Left renal pelvis (tissue), 4 donors: ENCODE measurements around the gene URAD. TPM values are rescaled to one million over a fixed set of nuclear protein-coding genes. Genes with fewer than 3 reads are reported as not detected.
"Not testable (repeated sequence)": the region's sequence is repeated elsewhere in the genome, so short reads cannot be mapped to it uniquely, and the experiment has no call there.

Experiments used
- DNase-seq, 4 donors: peaks; one replicate each; pipeline ENCODE4 v3.0.0-alpha.2; 2013; ENCODE audit warnings: low read depth in 4 of 4, low spot score in 3 of 4
- polyA plus RNA-seq, 4 donors: library from polyadenylated mRNA; unstranded; fragments of 120-200 nt; gene quantifications; one replicate each; pipeline ENCODE4 v1.2.1, GENCODE V29; 2013; ENCODE audit not compliant: insufficient read length in 4 of 4

The URAD gene
- polyA plus RNA-seq, 4 donors, result not detected

DNA sequence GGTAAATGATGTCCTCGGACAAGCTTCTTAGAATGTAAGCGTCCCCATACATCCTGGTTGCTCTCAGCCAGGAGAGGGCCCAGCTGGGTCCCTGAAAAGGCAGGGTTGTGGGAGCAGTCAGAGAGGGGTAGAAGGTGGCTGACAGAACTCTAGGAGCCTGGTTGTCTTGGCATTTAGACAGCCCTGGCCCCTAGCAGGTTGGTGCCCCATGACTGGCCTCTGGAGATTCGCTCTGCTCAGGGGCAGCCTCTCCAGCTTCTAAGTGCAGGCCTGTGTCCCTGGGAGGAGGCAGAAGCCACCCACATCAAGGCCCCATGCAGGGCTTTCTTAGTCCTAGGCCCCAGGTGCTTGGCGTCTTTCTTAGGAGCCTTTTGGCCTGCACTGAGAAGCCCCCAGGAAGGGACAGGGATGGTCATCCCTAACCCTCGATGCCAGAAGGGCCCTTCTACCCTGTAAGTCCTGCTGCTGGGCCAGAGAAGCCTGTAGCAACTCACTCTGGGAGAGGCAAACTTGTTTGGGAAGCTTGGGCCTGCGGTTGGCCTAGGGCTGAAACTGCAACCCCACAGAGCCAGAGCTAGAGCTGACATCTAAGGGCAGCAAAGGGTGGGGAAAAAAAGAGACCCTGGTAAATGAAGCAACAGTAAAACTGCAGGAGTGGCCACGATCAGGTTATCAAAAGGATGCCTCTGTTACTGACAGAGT is 16.6 kb downstream of the URAD start:
- DNase-seq, result no peak

DNA sequence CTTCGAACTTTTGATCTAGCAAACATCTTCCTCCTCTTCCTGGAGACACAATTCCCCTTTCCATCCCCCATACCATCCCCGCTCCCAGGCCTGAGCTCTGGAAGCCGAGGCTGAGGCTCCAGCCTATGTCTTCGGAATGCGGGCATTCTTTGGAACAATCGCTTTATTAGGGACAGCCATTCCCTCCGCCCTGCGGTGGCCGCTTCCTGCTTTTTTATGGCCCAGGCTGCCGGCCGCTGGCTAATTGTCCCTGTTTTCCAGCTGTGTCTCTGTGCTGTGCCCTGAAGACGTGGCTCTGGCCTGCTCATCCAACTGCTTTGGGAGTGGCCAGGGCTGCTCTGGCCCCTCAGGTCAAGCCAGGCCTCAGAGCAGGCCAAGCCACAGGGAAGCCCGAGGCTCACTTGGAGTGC is 17.3 kb downstream of the URAD start:
- DNase-seq, result no peak

DNA sequence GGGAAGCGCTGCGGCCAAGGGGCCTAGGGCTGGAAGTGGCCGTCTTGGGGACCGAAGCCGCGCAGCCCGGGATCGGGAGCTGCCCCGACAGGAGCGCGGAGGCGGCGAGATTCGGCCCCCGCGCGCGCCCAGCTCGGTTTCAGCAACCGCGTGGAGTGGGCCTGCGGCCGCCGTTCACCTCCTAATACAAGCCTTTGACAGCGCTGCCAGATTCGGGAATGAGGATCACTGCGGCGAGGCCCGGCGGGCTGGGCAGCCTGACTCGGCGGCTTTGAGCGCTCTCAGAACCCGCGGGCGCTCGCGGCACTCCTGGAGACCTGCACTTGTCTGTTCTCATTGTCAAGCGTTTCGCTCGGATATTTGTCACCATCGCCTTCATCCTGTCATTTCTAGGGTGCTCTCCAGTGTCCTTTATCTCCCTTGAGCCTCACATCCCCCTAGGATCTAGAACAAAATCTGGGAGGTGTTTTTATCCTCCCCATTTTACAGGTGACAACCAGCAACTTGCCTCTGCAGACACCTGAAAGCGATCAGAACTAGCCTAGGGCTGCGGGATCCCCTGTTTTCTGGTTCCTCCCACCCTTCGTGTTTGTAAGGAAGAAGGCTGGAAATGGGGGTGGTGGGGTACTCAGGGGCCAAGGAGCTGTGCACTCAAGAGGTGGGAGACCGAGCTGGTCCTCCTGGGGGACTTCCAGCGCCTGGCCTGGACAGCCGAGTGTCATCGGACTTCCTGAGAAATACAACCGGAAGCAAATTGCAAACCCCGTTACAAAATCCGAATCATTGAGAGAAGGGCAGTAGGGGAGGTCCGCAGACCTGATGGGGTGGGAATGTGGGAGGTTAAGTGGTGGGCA is 17.9 kb downstream of the URAD start:
- no peak for DNase-seq

DNA sequence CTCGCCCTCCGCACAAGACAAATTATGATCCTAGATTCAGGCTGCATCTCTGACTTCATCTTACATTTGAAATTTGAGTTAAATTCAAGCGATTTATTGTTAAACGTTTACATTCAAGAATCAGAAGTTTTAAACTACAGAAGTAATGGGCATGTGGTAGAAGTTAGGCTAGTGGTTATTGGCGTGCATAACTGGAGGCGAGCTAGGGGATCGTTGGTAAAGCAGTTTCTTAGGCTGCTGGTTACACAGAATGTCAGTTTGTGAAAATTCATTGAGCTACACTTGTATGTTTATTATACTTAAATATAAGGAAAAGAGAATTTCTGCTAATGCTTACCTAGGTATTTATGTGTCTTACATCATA is 18.6 kb downstream of the URAD start:
- no peak for DNase-seq

DNA sequence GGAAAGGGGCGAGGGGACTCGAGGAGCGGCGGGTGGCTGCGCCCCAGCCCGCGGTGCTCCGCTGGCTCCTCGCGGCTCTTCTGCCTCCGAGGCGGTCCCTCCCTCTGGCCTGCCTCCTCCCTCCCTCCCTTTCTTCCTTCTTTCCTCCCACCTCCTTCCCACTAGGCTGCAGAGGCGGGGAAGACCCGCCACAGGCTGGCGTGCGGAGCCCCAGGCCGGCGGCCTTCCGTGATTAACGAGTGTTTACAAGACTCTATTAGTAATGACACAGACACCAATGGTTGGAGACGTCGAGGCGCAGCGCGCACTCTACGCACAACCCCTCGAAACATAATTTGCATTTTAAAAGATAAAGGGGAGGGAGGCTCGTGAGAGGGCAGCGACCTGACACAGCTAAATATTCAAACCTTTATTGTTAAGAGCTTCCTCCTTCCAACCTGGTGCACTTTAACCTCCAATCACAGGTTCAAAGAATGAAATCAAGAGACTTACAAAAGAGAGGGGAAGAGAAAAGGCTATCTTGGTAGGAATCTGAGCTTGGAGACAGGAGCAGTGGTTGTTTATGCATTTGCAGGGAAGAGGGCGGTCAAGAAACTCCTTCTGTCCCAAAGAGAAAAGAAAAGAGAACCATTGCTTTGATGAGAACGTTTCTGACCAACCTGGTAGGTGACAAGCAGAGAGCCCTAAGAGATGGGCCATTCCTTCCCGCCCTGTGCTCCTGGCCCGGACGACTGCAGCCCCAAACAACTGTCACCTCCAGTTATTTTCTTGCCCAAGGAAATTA is 19.2 kb downstream of the URAD start, which contains the start of gene CDX2:
Gene CDX2, minus strand, starts transcription at position 234 of the 784 bp plus-strand sequence. CDS start 309 bp downstream, outside the sequence.
- DNase-seq, result no peak

DNA sequence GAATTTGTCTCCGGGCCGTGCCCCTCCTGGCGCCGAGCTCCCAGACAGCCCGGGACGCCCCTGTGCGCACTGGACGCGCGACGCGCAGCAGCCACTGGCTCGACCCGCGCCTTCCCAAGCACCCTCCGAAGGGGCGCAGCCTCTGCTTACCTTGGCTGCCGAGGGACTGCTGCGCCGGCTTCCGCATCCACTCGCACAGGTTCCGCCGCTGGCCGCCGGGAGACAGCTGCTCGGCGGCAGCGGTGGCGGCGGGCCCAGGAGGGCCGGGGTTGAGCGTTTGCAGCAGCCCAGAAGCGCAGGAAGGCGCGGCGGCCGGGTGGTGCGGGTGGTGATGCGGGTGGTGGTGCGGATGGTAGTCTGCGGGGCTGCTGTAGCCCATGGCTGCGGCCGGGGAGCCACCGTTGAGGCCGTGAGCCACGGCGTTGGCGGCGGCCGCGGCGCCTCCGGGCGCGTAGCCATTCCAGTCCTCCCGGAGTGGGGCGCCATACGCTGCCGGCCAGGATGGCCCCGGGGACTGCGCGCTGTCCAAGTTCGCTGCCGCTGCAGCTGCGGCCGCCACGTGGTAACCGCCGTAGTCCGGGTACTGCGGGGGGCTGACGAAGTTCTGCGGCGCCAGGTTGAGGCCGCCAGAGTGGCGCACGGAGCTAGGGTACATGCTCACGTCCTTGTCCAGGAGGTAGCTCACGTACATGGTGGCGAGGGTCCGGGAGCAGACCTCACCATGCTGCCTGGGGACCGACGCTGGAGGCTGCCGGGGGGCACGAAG is 20.0 kb downstream of the URAD start:
- DNase-seq, result no peak

DNA sequence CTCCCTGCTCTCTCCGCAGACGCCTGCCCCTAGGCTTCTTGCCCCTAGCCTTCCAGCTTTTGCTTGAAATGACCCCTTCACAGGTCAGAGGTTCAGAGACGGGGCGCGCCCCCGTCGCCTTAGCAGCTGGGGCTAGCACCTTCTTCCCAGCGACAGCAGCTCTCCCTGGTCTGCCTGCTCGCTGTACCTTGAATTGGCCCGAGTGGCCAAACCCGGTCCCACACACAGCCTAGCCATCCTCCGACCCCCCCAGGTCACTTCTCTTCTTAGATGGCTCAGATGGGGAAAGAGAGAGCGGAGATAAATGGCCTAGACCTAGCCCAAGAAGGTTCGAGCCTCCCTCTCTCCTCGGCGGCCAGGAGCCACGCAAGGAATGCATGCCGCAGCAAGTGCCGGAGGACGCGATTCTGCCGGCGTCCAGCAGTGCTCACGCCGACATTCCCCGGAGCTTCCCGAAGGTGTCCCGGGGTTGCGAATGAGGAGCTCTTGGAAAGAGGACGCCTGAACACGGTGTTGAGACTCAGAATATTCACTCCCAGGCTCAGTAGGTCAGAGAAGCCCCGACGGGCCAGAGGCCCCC is 20.7 kb downstream of the URAD start:
- DNase-seq, result no peak

DNA sequence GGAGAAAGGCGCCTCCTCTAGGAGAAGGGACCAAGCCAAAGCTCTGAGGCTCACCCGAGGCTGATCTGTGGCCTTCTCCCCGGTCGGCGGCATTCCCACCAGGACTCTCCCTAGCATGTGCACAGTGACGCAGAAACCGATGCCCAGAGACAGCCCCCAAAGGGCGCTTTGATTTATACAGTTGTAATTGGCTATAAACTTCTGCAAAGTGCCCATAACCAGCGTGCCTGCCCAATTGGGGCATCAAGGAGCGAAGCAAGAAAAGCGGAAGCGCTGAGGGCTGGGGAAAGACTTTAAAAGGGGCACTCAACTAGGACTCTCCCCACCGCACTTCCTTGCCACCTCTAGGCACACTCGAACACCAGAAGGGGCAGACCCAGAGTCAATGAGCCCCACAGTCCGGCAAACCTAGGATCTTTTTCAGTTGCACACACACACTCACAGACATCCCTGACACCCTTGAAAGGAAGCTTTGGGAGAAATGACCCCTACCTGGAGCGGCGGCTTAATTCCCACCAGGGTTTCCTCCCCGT is 21.2 kb downstream of the URAD start:
- no peak for DNase-seq

DNA sequence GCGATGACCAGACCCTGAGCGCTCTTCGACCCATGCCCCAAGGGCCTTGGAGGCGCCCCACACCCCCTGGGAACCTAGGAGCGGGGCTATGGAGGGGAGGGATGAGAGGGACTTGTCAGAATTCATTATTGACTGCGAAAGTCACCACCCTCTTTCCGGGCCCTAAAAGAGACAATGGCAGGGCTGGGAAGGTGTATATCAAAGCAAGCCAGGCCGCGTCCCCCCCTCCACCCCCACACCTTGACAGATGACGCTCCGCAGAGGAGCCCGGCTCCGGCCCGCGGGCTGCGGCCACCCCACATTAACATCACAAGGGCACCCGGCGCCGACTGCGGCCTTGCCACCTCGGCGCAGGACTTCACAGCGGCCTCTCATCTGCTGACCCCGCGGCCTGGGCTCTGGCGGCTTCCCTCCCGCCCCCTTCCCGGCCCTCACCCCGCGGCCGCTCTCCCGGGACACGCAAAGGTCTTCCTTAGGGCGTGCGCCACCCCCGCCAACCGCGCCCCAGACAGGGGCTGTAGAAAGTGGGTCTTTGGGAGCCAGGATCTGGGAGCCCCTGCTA is 21.8 kb downstream of the URAD start:
- DNase-seq, result no peak

DNA sequence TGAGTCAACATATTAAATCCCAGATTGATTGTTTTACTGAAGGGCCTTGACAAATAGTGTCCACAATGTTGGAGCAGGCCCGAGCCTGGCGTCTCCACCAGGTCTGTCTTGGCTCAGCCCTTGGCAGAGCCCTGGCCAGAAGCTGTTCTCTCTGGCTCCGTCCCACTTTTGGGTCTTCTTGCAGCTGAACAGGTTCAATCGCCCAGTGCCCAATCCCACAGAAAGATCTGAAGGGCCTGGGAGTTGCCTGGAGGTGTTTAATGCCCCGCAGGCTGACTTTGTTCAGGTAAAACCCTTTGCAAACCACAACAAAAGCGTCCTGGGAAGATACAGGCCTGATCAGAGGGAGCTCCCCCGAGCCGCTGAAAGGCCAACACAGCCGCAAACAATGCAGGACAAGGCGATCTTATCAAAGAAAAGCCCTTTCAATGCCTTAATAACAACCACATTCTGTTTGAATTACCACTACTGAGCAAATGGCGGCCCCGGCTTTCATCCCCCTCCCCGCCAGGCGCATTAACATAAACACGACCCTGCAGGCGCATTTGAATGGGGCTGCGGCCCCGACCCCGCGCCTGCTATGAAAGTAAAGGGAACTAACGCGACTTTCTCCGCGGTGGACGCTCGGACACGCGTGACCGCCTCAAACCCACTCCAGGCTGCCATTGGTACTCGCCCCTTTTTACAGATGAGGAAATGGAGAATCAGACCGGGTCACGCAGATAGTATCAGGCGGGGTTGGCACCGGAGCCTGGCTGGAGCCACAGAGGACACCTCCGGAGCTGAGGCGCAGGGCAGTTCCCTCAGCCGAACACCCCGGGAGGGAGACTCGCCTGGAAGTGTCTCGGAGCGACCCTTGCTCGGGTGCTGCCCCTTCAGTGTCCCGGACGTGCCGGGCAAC is 22.5 kb downstream of the URAD start:
- DNase-seq, result no peak

DNA sequence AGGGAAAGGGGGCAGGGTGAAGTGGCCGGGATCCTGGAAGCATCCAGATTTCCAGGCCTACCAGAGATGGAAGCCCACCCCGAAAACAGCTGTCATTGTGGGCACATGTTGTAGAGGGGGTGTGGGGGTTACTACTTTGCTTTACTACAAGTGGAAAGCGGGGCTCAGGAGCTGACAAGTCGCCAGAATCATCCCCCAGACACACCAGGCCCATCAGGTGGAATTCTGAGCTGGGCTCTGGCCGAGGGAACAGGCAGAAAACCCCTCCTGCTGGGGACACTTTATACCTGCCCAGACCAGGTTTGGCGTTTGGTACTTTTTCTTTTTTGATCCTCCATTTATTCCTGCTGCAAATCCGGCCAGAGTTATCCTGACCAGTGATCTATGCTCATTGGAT is 23.2 kb downstream of the URAD start:
- no peak for DNase-seq

DNA sequence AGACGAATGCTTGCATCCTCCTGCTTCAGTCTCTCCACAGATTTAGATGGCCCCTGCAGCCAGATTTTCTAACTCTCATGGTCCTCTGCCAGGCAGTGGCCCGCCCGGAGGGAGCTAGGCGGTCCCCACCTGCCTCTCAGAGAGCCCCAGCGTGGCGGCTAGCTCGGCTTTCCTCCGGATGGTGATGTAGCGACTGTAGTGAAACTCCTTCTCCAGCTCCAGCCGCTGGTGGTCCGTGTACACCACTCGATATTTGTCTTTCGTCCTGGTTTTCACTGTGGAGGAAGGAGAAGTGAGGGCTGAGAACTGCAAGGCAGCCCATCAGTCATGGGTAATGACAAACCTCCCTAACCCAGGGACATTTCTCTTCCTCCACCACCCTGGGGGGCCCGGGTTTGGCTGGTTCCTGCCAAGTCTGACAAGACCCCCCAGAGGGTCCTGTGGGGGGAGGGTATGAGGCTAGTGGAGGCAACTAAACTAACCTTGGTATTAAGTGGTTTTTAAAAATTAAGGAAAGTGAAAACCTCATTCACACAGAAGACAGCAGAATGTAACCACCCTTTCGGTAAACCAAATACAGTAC is 23.7 kb downstream of the URAD start:
- DNase-seq, result no peak

DNA sequence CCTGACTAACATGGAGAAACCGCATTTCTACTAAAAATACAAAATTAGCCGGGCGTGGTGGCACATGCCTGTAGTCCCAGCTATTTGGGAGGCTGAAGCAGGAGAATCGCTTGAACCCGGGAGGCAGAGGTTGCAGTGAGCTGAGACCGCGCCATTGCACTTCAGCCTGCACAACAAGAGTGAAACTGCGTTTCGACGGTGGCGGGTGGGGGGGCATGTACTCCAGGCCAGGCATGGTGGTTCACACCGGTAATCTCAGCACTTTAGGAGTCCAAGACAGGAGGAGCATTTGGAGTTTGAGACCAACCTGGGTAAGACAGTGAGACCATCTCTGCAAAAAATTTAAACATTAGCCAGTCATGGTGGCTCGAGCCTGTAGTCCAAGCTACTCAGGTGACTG is 24.3 kb downstream of the URAD start:
- DNase-seq, result not testable (repeated sequence)

DNA sequence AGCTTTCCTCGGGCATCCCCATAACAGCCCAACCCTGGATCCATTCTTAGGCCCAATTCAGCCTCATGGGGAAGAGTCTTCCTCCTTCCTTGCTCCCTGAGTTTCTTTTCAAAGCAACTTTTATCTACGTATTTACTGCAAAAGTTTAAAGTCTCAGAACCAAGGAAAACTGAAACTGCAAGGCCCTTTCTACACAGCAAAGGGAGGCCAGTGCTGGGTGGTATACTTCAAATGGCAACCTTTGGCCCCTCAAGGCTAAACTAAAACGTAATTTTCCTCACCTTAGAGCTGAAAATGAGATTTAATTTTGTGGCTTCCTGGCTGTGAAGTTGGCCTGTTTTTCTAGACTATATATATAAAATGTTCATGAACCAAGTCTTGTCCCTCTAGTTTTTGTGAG is 25.0 kb downstream of the URAD start:
- no peak for DNase-seq

DNA sequence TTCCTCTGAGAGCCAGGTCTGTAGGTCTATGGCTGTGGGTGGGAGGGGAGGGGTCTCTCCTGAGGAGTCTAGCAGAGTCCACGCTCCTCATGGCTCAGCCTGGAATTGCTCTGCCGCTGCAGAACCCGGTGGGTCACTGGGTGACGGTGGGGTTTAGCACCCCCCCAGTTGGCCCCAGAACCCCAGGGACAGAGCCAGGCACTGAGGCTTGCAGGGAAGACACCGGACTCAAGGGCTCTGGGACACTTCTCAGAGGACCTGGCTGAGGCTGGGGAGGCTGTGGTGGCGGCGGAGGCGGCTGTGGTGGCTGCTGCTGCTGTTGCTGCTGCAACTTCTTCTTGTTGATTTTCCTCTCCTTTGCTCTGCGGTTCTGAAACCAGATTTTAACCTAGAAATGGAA is 25.5 kb downstream of the URAD start:
- DNase-seq, result no peak

DNA sequence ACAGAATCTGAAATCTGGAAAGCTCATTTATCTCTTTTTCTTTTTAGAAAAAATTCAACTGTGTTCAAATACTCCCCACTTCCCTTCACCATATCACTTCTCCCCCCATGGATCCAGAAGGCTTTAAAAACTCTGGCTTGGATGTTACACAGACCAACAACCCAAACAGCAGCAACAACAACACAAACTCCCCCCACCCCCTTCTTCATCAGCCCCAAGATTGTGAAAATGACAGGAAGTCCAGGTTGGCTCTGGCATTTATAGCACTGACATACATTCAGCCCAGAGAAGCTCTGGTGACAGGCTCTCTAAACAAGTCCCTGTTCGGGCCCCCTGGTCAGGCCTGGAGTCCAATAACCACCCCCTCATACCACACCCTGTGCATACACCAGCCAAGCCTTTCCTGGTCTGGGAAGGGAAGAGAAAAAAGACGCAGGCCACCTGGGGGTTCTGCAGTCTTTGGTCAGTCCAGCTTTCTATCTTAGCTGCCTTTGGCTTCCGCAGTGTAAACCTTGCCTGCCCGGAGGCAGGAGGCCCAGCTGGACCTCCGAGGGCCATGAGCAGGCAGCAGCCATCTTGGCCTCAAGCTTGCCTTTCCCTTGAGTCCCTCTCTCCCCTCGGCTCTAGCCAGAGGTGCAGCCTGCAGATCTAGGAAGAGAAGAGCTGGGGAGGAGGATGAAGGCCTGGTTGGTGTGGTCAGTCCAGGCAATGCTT is 26.2 kb downstream of the URAD start:
- DNase-seq, result no peak

DNA sequence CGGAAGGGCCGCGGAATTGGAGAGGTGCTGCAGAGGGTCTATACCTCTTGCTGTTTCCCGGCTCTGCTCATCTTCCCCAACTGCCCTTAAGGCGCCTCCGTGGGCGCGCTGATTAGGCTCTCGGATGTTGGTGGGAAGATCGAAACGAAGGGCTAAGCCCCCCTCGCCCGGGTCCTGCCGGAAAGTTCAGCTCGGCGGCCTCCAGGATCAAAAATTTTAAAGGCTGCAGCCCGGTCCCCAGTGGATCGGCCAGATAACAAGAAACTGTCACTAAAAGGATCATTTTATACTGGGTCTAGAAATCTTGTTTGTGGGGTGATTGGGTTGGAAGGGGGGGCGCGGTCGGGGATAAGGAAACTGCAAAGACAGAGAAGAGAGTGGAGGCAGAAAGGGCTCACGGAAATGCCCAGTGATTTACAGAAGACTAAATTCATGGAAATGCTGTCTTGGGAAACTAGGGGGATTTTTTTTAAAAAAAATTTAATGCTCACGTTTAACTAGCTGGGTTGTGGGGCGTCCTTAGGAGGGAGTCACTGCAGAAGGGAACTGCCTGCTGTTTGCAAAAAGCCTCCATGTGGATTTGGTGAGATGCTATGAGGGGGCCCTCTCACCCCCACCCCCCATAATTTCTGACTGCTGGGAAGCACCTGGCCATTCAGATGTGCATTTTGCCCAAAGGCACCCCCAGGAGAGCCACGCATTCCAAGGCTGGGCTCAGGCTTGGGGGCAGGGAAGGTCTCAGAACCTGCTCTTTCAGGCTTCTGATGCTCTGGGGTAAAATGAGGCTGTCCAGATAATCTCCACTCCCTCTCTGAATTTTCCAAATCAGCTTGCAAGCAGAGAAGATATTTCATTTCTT is 27.0 kb downstream of the URAD start:
- no peak for DNase-seq
